ENCODE results near the gene PRKCH.

Gene PRKCH

GRCh38 chr14:61577506-61577931 is 256.1 kb downstream of the PRKCH start:
- TF ChIP-seq CTCF (IDR thresholded peaks at IDR 0.05; ENCODE audit: low read depth, low read length), result no peak
- no peak overlapping the region for H3K4me3 ChIP-seq (ENCODE audit: low read depth, low read length)

GRCh38 chr14:61578745-61579144 is 257.4 kb downstream of the PRKCH start:
- H3K4me3 ChIP-seq (ENCODE audit: low read depth, low read length), result no peak overlapping the region
- no peak for TF ChIP-seq CTCF (IDR thresholded peaks at IDR 0.05; ENCODE audit: low read depth, low read length)

- no peak overlapping the region for H3K4me3 ChIP-seq (ENCODE audit: low read depth, low read length)
- TF ChIP-seq CTCF (IDR thresholded peaks at IDR 0.05; ENCODE audit: low read depth, low read length), result no peak
Observed at GRCh38 chr14:61581340-61581739, 260.0 kb downstream of the PRKCH start.

GRCh38 chr14:61581955-61582615 is 260.7 kb downstream of the PRKCH start:
- no peak overlapping the region for H3K4me3 ChIP-seq (ENCODE audit: low read depth, low read length)
- no peak for TF ChIP-seq CTCF (IDR thresholded peaks at IDR 0.05; ENCODE audit: low read depth, low read length)

GRCh38 chr14:61582815-61583214 is 261.4 kb downstream of the PRKCH start:
- TF ChIP-seq CTCF (IDR thresholded peaks at IDR 0.05; ENCODE audit: low read depth, low read length), result no peak
- H3K4me3 ChIP-seq (ENCODE audit: low read depth, low read length), result no peak overlapping the region

GRCh38 chr14:61584331-61584741 is 263.0 kb downstream of the PRKCH start:
- no peak for TF ChIP-seq CTCF (IDR thresholded peaks at IDR 0.05; ENCODE audit: low read depth, low read length)
- H3K4me3 ChIP-seq (ENCODE audit: low read depth, low read length), result no peak overlapping the region

GRCh38 chr14:61585598-61586543 is 264.5 kb downstream of the PRKCH start:
- H3K4me3 ChIP-seq (ENCODE audit: low read depth, low read length), result no peak overlapping the region
- TF ChIP-seq CTCF (IDR thresholded peaks at IDR 0.05; ENCODE audit: low read depth, low read length), result no peak

Measured in WI38 (cell line).